ENCODE measurements around the gene HRAS. TPM values are rescaled to one million over a fixed set of nuclear protein-coding genes. Genes with fewer than 3 reads are reported as not detected.

The HRAS gene
- total and polyA plus RNA-seq, 2 of the 8 experiments (the other 6 are each of a cell fraction or from before 2014, with no cell fraction given): 44.3 to 54.7 TPM

- TF ChIP-seq CHD7 (IDR thresholded peaks at IDR 0.05; ENCODE audit: insufficient replicate concordance, low read length) (no peak), E2F6 (IDR thresholded peaks at IDR 0.05) (no peak), ATF3 (IDR thresholded peaks at IDR 0.05; ENCODE audit: insufficient read depth, low read depth, low read length) (no peak), SIX5 (IDR thresholded peaks at IDR 0.05; ENCODE audit: low read depth, low read length) (no peak)
Observed at GRCh38 chr11:498297-499181, 36.8 kb downstream of the HRAS start (continued).

Data from H1 (cell line).